M059J (cell line): ENCODE measurements around the gene MS4A3. TPM values are rescaled to one million over a fixed set of nuclear protein-coding genes. Genes with fewer than 3 reads are reported as not detected.
"Not testable (repeated sequence)": the region's sequence is repeated elsewhere in the genome, so short reads cannot be mapped to it uniquely, and the experiment has no call there.

Experiments used
- DNase-seq: peaks from one replicate; pipeline ENCODE4 v3.0.0-alpha.2; 2012; ENCODE audit warnings: low read depth
- total RNA-seq: library from RNA; depleted of rRNA; stranded (reverse); fragments of >200 nt; shearing (Covaris generic); gene quantifications from 2 replicates; pipeline ENCODE4 v1.2.3, GENCODE V29; 2014; rRNA removed

Gene MS4A3
- total RNA-seq, 1 experiment from 2014 or later, result not detected

DNA sequence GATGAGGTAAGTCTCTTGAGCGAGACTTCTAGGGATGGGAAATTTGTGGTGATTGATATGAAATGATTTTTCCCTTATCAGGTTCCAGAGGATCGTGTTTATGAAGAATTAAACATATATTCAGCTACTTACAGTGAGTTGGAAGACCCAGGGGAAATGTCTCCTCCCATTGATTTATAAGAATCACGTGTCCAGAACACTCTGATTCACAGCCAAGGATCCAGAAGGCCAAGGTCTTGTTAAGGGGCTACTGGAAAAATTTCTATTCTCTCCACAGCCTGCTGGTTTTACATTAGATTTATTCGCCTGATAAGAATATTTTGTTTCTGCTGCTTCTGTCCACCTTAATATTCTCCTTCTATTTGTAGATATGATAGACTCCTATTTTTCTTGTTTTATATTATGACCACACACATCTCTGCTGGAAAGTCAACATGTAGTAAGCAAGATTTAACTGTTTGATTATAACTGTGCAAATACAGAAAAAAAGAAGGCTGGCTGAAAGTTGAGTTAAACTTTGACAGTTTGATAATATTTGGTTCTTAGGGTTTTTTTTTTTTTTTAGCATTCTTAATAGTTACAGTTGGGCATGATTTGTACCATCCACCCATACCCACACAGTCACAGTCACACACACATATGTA, 39.1 kb downstream of the MS4A3 start:
- DNase-seq, result no peak

DNA sequence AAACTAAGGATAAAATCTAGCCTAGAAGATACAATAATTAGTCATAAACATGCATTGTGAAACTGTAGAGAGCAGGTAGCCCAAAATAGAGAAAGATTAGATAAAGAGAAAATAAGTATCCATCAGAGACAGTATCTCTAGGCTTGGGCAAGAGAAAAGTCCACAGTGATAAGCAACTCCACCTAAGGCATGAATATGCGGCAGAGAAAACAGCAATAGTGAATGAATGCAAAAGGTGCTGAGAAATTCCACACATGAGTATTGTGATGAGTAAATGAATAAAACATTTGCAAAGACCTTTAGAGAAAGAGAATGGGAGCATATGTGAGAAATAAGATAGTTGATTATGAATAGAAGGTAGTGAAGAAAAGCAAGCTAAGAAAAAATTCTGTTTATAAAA, 40.7 kb downstream of the MS4A3 start:
- no peak for DNase-seq

DNA sequence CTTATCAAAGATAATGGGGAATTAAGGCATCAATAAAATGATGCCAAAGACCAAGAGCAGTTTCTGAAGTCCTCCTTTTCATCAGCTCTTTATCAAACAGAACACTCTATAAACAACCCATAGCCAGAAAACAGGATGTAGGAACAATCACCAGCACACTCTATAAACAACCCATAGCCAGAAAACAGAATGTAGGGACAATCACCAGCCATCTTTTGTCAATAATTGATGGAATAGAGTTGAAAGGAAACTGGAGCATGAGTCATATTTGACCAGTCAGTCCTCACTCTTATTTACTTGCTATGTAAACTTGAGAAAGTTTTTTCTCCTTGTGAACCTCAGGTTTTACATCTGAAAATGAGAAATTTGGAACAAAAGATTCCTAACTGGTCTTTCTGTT, 42.0 kb downstream of the MS4A3 start:
- DNase-seq, result no peak

DNA sequence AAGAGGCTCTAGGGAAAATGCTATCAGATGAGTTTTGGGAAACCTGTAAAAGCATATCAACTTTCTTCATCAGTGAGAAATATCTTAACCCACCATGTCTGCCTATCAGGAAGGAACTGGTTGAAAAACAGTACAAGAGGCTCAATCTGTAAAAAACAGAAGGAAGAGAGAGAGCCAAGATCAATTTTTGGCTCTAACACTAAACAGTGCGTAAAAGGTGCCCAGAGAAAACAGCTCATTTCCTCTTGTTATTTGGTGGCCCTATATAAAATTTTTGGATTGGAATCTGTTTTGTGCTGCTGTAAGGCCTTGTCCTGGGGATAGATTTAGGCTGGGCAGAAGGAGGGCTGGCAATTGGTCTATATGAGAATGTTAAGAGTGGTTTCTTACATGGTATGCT, 44.1 kb downstream of the MS4A3 start:
- DNase-seq, result no peak

DNA sequence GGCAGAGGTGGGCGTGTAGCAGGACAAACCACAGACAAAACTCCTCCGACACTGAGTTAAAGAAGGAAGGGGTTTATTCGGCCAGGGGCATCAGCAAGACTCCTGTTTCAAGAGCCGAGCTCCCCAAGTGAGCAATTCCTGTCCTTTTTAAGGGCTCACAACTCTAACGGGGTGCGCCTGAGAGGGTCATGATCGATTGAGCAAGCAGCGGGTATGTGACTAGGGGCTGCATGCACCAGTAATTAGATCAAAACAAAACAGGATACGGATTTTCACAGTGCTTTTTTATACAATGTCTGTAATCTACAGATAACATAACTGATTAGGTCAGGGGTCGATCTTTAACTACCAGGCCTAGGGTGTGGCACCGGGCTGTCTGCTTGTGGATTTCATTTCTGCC, 44.9 kb downstream of the MS4A3 start:
- DNase-seq, result not testable (repeated sequence)

DNA sequence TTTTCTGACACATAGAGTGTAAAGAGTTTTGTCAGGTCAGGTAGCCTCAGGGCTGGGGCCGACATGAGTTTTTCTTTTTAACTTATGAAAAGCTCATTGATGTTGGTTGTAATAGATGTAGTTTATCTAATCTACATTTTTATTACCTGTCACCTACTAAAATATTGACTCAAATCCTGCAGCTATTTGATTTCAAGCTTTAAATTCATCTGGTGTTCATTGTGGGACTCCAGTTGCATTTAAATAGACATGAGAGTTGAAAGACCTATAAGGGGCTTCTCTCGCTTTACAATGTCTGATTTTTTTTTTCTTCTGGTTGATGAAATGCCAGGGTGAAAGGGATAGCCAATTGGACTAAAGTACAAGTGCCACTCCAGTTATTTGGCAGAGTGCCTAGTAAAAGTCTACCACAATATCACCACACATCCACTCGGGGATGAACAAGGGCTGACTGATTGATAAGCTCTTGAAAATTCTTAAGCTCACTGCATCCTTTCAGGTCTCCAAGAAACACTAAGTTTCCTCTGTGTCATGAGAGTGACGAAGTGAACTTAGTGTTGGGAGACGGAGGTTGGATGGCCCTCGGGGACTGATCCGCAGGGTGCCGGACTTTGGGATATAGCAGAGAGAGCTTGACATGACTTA, 48.1 kb downstream of the MS4A3 start:
- not testable (repeated sequence) for DNase-seq

DNA sequence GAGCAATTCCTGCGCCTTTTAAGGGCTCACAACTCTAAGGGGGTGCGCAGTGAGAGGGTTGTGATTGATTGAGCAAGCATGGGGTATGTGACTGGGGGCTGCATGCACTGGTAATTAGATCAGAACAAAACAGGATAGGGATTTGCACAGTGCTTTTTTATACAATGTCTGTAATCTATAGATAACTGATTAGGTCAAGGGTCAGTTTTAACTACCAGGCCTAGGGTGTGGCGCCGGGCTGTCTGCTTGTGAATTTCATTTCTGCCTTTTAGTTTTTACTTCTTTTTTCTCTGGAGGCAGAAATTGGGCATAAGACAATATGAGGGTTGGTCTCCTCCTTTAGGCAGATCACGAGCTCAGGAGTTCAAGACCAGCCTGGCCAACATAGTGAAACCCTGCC, 52.2 kb downstream of the MS4A3 start:
- not testable (repeated sequence) for DNase-seq

DNA sequence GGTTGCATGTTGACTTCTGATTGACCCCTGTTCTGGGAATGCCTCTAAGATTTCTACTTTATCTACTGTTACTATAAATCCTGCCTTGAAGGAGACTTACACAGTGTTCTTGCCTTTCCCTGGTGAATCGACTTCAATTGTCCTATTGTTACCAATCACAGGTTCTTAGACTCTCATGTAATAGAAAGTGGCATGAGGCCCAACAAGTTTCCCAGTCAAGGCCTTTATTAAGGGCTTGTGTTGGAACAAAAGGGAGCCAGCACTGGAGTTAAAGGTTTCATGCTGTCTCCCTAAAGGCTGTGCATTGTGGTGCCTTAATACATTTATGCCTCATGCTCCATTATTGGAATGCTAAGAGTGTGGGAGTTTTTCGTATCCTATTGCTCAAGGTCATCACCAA, 55.3 kb downstream of the MS4A3 start:
- DNase-seq, result no peak

DNA sequence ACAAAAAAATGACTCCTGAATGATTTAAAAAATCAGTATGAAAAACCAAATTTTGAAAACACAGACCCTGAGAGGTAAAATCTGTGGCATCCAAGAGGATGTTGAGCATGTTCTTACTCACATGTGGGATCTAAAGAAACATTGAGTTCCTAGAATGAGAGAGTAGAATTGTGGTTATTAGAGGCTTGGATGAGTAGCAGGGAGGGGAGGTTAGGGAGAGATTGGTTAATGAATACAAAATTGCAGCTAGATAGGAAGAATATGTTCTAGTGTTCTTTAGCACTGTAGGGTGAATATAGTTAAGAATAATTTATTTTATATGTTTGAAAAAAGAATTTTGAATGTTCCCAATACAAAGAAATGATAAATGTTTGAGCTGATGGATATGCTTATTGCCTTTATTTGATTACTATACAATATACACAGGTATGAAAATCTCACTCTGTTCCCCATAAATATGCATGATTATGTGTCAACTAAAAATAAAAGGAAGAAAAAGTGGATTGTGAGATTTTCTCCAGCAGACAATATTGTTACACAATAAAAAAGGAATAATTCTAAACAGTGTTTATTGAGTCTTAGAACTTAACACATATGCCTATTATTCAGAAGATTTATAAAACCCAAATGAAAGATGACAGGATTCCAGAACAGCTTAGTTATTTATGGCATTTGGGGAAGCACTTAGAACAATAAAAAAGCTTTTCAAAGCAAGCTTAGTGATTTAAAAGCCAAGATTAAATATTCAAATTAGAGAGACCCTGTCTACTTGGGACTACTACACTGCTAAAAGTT, 60.7 kb downstream of the MS4A3 start:
- no peak for DNase-seq

DNA sequence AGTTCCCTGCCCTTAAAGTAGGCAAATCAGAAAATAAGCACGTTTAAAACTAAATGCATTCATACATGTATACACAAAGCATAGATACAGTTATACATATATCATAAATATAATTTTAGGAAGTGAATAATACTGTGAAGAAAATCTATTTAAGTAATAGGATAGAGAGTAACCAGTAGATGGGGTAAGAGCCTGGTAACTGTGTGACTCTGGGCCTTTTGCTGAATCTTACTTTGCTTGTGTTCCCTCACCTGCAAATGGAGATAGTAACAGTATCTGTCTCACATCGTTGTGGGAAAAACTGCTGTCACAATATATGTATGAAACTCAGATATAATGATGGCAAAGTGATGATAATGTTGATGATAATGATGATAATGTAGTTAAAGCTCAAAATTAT, 61.9 kb downstream of the MS4A3 start:
- DNase-seq, result no peak

DNA sequence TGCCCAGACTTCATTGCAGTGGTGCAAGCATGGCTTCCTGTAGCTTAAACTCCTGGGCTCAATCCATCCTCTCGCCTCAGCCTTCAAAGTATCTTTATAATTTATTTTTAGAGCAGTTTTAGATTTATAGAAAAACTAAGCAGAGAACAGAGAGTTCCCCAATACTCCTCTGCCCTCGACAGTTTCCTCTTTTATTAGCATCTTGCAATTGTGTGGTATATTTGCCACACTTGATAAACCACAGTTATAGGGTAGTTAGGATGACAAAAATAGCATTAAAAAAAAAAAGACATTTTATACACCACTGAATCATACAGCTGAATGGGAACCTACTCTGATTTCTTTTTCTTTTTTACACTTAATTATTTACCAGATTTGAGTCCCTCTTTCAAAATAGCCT, 63.2 kb downstream of the MS4A3 start:
- DNase-seq, result no peak

Other genes starting within 250 kb of the MS4A3 start
- gene MRPL16, start 245.9 kb upstream of the MS4A3 start, total RNA-seq, result 57.2 and 65.7 TPM in 2 replicates
- not detected in 2 replicates for gene CBLIF, start 211.2 kb upstream of the MS4A3 start, total RNA-seq
- 0.20 TPM in 1 of 2 replicates, not detected in the other for gene TCN1, start 190.2 kb upstream of the MS4A3 start, total RNA-seq
- not detected in 2 replicates for gene OOSP3, start 177.9 kb upstream of the MS4A3 start, total RNA-seq
- gene OOSP1, start 118.2 kb upstream of the MS4A3 start, total RNA-seq, result not detected in 2 replicates
- gene OOSP4A, start 92.6 kb upstream of the MS4A3 start, total RNA-seq, result not detected in 2 replicates
- gene OOSP4B, start 39.5 kb upstream of the MS4A3 start, total RNA-seq, result not detected in 2 replicates
- not detected in 2 replicates for gene OOSP2, start 16.3 kb upstream of the MS4A3 start, total RNA-seq
- gene MS4A2, start 32.0 kb downstream of the MS4A3 start, total RNA-seq, result not detected in 2 replicates
- gene MS4A6A, start 126.4 kb downstream of the MS4A3 start, total RNA-seq, result not detected in 2 replicates
- gene MS4A4E, start 186.5 kb downstream of the MS4A3 start, total RNA-seq, result not detected in 2 replicates
- gene MS4A4A, start 224.0 kb downstream of the MS4A3 start, total RNA-seq, result 33.0 and 50.9 TPM in 2 replicates